Sigmoid colon (tissue), 7 donors: ENCODE data around the gene EBP. TPM values are rescaled to one million over a fixed set of nuclear protein-coding genes. Genes with fewer than 3 reads are reported as not detected.
"Not testable (repeated sequence)": the region's sequence is repeated elsewhere in the genome, so short reads cannot be mapped to it uniquely, and the experiment has no call there.

Experiments
- DNase-seq: peaks from one replicate; pipeline ENCODE4 v3.0.0-alpha.2; 2019
- H3K27ac ChIP-seq, 4 donors: fragments of 200-600 bp; sonication (generic); one replicate each; pipeline ENCODE4 v1.5.1; 2016 to 2019; ENCODE audit warnings: mild to moderate bottlenecking in 1 of 4
- H3K27me3 ChIP-seq, 3 donors: fragments of 200-600 bp; sonication (generic); one replicate each; pipeline ENCODE4 v1.5.1; 2019; ENCODE audit warnings: mild to moderate bottlenecking in 1 of 3
- H3K36me3 ChIP-seq, 4 donors: fragments of 200-600 bp; sonication (generic); one replicate each; pipeline ENCODE4 v1.5.1; 2016 to 2019
- H3K4me1 ChIP-seq, 4 donors: fragments of 200-600 bp; sonication (generic); one replicate each; pipeline ENCODE4 v1.5.1; 2017 to 2019
- H3K4me3 ChIP-seq, 4 donors: fragments of 200-600 bp; sonication (generic); one replicate each; pipeline ENCODE4 v1.5.1; 2017 to 2019; ENCODE audit warnings: mild to moderate bottlenecking in 2 of 4, moderate library complexity in 1 of 4
- H3K9me3 ChIP-seq, 4 donors: fragments of 200-600 bp in 3 of 4; sonication (generic) in 3 of 4; one replicate each; pipeline versions ENCODE4 v1.5.1 to v1.6.1; 2013 to 2019
- EP300 ChIP-seq, 4 donors: sonication (generic); formaldehyde crosslinking; IDR thresholded peaks; one replicate each; pipeline ENCODE4 v1.6.1; 2017; ENCODE audit warnings: antibody characterized with exemption in 4 of 4
- POLR2A ChIP-seq, 2 donors: fragments of 450-650 bp; IDR thresholded peaks; one replicate each; pipeline ENCODE4 v1.6.1; 2016; ENCODE audit warnings: antibody characterized with exemption in 2 of 2, mild to moderate bottlenecking in 2 of 2, moderate library complexity in 2 of 2
- POLR2AphosphoS5 ChIP-seq, 4 donors: sonication (generic); formaldehyde crosslinking; IDR thresholded peaks; one replicate each; pipeline ENCODE4 v1.6.1; 2017; ENCODE audit warnings: antibody characterized with exemption in 4 of 4
- WGBS, 2 donors: extraction: QIAGEN DNeasy Blood & Tissue Kit; methylation state at CpG; one replicate each; pipeline ENCODE4 v1.1.7; 2013; 5-methylcytosine and 5-hydroxymethylcytosine counted together
- intact Hi-C: fragments of 100-400 bp; cut with DNase I; formaldehyde crosslinking; loops from one replicate; pipeline ENCODE4 v1.15.1; 2023
- polyA plus RNA-seq, 3 donors: library from polyadenylated mRNA; stranded (reverse); fragments of 200-250 nt; gene quantifications; one replicate each; pipeline ENCODE4 v1.2.3, GENCODE V29; 2013
- total RNA-seq, 4 donors: library from RNA; depleted of rRNA; stranded (reverse); fragments of >200 nt; gene quantifications; one replicate each; pipeline ENCODE4 v1.1.0, GENCODE V29; 2016
- TF ChIP-seq, protein P1 (sequence below), 4 experiments: fragments of 450-650 bp in 3 of 4; fragments of 200-600 bp in 1 of 4; IDR thresholded peaks; one replicate each; pipeline ENCODE4 v1.5.1; 2016 to 2019; ENCODE audit warnings: antibody characterized with exemption in 4 of 4, mild to moderate bottlenecking in 3 of 4, moderate library complexity in 2 of 4
- donor health status: healthy with polysubstance abuse.
- donor health status: Bipolar disorder and iron deficiency.
- donor health status: healthy.

EBP gene
- total and polyA plus RNA-seq, 7 donors = 14.3 to 310 (median 25.3) TPM

DNA sequence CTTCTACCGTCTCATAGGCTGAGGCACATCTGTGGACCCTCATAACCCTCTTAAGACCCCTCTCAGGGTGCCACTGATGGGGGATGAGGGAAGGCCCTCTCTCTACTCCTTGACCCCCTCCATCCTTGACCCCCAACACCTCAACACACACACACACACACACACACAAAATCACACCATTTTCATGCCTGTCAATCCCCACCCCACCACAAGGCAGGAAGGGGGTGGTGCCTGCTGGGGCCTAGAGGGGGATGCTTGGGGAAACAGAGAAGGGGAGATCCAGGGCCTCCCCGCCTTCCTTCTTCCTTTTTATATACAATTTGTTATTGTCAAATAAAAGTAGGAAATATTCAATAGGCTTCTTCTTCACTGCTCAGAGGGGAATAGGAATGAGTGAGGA lies 1.2 kb upstream of the EBP start:
- no peak for DNase-seq
- WGBS, 2 donors = 82 to 89% methylated on average over 2 of the region's 2 CpGs
- no peaks in the 10 kb centered on the region for H3K27me3 ChIP-seq
- H3K4me3 ChIP-seq = no peak overlapping the region
- intact Hi-C loops = no loop called here
- H3K9me3 ChIP-seq = no peaks in the 10 kb centered on the region
- H3K36me3 ChIP-seq = peaks cover 0 to 7% (median 0%) of the 10 kb centered on the region in 4 donors
- H3K27ac ChIP-seq = no peak overlapping the region
- no peak for TF ChIP-seq POLR2A (IDR thresholded peaks at IDR 0.05)
- TF ChIP-seq, protein P1, sequence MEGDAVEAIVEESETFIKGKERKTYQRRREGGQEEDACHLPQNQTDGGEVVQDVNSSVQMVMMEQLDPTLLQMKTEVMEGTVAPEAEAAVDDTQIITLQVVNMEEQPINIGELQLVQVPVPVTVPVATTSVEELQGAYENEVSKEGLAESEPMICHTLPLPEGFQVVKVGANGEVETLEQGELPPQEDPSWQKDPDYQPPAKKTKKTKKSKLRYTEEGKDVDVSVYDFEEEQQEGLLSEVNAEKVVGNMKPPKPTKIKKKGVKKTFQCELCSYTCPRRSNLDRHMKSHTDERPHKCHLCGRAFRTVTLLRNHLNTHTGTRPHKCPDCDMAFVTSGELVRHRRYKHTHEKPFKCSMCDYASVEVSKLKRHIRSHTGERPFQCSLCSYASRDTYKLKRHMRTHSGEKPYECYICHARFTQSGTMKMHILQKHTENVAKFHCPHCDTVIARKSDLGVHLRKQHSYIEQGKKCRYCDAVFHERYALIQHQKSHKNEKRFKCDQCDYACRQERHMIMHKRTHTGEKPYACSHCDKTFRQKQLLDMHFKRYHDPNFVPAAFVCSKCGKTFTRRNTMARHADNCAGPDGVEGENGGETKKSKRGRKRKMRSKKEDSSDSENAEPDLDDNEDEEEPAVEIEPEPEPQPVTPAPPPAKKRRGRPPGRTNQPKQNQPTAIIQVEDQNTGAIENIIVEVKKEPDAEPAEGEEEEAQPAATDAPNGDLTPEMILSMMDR (IDR thresholded peaks at IDR 0.05) = no peak
- TF ChIP-seq EP300 (IDR thresholded peaks at IDR 0.05) = no peak
- no peak for TF ChIP-seq POLR2AphosphoS5 (IDR thresholded peaks at IDR 0.05)
- H3K4me1 ChIP-seq = no peaks in the 10 kb centered on the region

DNA sequence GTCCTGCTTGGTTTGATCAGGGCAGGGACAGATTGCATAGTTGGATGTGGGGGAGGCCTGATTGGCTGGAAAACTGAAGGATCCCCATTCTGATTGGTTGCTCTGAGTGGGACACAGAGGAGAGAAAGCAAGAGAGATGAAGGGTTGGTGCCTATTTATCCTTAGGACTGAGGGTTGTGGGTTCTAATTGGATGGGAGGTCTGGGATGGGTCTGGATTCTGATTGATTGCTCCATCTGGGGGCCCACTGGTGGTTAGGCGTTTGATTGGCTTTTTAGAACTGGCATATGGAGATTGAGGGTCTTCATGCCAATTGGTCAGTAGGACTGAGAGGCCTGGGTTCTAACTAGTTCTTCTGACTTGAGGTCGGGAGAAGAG lies 644 bp upstream of the EBP start:
- H3K36me3 ChIP-seq = peaks cover 0 to 2% (median 0%) of the 10 kb centered on the region in 4 donors
- H3K9me3 ChIP-seq = no peaks in the 10 kb centered on the region
- WGBS, 2 donors = 37 to 38% methylated on average over 2 of the region's 2 CpGs
- DNase-seq = no peak
- H3K27me3 ChIP-seq = no peaks in the 10 kb centered on the region
- peak overlapping the region in 3 of 4 donors; percentile 58 to 60 (median 59) for H3K4me3 ChIP-seq
- TF ChIP-seq EP300 (IDR thresholded peaks at IDR 0.05) (no peak), POLR2AphosphoS5 (IDR thresholded peaks at IDR 0.05) (no peak), POLR2A (IDR thresholded peaks at IDR 0.05) (no peak)
- TF ChIP-seq, protein P1 (IDR thresholded peaks at IDR 0.05) = no peak
- H3K4me1 ChIP-seq = no peaks in the 10 kb centered on the region
- peak overlapping the region; percentile 77 to 84 (median 82) for H3K27ac ChIP-seq
- intact Hi-C loops = no loop called here

DNA sequence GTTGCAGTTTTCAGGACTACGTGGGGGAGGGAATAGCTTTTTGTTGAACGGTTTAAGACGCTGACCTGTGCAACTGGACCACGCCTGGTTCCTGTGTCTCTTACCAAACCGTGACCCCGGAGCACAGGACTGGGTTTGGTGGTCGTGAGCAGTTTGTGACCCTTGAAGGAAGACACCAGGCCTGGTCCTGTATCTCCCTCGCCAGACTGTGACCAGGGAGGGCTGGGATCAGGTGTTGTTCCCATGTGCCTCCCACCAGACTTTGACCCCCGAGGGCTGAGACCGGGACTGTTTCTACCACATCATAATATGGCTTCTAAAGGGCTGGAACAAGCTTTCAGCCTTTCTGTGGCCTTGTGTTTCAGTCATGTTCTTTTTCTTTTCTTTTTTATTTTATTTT lies 683 bp downstream of the EBP start:
- H3K36me3 ChIP-seq = peaks cover 0 to 5% (median 0%) of the 10 kb centered on the region in 4 donors
- H3K4me1 ChIP-seq = no peaks in the 10 kb centered on the region
- TF ChIP-seq POLR2AphosphoS5 (IDR thresholded peaks at IDR 0.05) = no peak
- TF ChIP-seq POLR2A (IDR thresholded peaks at IDR 0.05) = no peak
- TF ChIP-seq EP300 (IDR thresholded peaks at IDR 0.05) = no peak
- TF ChIP-seq, protein P1 (IDR thresholded peaks at IDR 0.05) = no peak
- intact Hi-C loops = no loop called here
- no peaks in the 10 kb centered on the region for H3K27me3 ChIP-seq
- H3K4me3 ChIP-seq = peak overlapping the region; percentile 41 to 60 (median 58)
- DNase-seq = peak; percentile 15
- H3K9me3 ChIP-seq = no peaks in the 10 kb centered on the region
- 1 to 6% methylated on average over 10 of the region's 10 CpGs for WGBS, 2 donors
- H3K27ac ChIP-seq = peak overlapping the region; percentile 77 to 84 (median 82)

DNA sequence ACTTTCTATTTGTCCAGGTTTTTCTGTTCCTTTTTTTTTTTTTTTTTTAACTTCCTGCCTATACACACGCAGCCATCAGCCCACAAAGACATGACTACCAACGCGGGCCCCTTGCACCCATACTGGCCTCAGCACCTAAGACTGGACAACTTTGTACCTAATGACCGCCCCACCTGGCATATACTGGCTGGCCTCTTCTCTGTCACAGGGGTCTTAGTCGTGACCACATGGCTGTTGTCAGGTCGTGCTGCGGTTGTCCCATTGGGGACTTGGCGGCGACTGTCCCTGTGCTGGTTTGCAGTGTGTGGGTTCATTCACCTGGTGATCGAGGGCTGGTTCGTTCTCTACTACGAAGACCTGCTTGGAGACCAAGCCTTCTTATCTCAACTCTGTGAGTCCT lies 2.1 kb downstream of the EBP start:
- WGBS, 2 donors = 82 to 88% methylated on average over 12 of the region's 12 CpGs
- intact Hi-C loops = no loop called here
- H3K27me3 ChIP-seq = no peaks in the 10 kb centered on the region
- no peaks in the 10 kb centered on the region for H3K9me3 ChIP-seq
- no peak overlapping the region for H3K27ac ChIP-seq
- H3K36me3 ChIP-seq = peaks cover 0 to 13% (median 0%) of the 10 kb centered on the region in 4 donors
- H3K4me1 ChIP-seq = no peaks in the 10 kb centered on the region
- H3K4me3 ChIP-seq = no peak overlapping the region
- DNase-seq = peak; percentile 54
- no peak for TF ChIP-seq POLR2A (IDR thresholded peaks at IDR 0.05)
- no peak for TF ChIP-seq EP300 (IDR thresholded peaks at IDR 0.05)
- TF ChIP-seq POLR2AphosphoS5 (IDR thresholded peaks at IDR 0.05) = no peak
- TF ChIP-seq, protein P1 (IDR thresholded peaks at IDR 0.05) = no peak

DNA sequence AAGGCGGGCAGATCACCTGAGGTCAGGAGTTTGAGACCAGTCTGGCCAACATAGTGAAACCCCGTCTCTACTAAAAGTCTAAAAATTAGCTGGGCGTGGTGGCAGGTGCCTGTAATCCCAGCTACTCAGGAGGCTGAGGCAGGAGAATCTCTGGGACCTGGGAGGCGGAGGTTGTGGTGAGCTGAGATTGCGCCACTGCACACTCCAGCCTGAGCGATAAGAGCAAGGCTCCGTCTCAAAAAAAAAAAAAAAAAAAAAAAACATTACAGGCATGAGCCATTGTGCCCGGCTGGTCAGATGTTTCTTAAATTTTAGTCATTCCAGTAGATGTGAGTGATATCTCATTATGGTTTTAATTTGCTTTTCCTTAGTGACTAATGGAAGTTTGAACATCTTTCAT lies 4.2 kb downstream of the EBP start:
- not testable (repeated sequence) for H3K27ac ChIP-seq
- WGBS, 2 donors = 92 to 93% methylated on average over 8 of the region's 8 CpGs

More for the DNA sequence above, 4.2 kb downstream of the EBP start:
- H3K4me1 ChIP-seq, DNase-seq, H3K9me3 ChIP-seq, H3K4me3 ChIP-seq, H3K27me3 ChIP-seq, intact Hi-C loops: not testable (repeated sequence)
- peaks cover 0 to 13% (median 0%) of the 10 kb centered on the region in 4 donors for H3K36me3 ChIP-seq
